Measurements from ENCODE around the gene EML4. TPM values are rescaled to one million over a fixed set of nuclear protein-coding genes. Genes with fewer than 3 reads are reported as not detected.
"Not testable (repeated sequence)": the region's sequence is repeated elsewhere in the genome, so short reads cannot be mapped to it uniquely, and the experiment has no call there.

Gene EML4
- polyA plus RNA-seq, 3 donors, result 110 to 116 (median 111) TPM

- peak in 1 of 3 donors; percentile 58 for DNase-seq (ENCODE audit: low read depth in 3 of 3, low spot score in 2 of 3)
Observed at GRCh38 chr2:42249887-42250286, 80.7 kb downstream of the EML4 start.

DNA sequence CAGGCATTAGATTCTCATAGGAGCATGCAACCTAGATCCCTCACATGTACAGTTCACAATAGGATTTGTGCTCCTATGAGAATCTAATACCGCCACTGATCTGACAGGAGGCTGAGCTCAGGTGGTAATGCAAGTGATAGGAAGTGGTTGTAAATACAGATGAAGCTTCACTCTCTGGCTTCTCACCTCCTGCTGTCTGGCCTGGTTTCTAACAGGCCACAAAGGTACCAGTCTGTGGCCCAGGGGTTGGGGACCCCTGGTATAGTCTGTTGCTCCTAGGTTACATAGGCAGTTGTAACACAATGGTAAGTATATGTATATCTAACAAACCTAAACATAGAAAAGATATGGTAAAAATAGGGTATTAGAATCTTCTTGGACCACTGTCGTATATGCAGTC lies 81.8 kb downstream of the EML4 start:
- no peak for DNase-seq (ENCODE audit: low read depth in 3 of 3, low spot score in 2 of 3)

DNA sequence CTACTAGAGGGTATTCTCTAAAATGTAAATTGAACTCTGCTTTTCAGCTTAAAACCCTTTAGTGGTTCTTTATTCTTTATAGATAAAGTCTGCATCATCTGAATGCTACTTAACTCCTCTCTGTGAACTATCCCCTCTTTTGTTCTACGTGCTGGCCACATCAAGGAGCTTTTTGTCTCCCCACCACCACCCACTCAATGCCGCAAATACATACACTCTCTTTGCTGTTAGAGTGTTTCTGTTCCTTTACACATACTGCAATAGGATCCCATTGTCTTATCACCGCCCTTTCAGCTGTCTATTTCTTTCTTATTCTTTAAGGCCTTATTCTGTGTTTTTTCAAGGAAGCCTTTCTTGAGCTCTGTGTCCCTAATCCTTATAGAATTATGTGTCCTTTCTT lies 83.3 kb downstream of the EML4 start:
- no peak for DNase-seq (ENCODE audit: low read depth in 3 of 3, low spot score in 2 of 3)

- DNase-seq (ENCODE audit: low read depth in 3 of 3, low spot score in 2 of 3), result no peak
Observed at GRCh38 chr2:42254186-42254895, 85.2 kb downstream of the EML4 start.

- DNase-seq (ENCODE audit: low read depth in 3 of 3, low spot score in 2 of 3), result no peak
Observed at GRCh38 chr2:42256505-42256904, 87.4 kb downstream of the EML4 start.

DNA sequence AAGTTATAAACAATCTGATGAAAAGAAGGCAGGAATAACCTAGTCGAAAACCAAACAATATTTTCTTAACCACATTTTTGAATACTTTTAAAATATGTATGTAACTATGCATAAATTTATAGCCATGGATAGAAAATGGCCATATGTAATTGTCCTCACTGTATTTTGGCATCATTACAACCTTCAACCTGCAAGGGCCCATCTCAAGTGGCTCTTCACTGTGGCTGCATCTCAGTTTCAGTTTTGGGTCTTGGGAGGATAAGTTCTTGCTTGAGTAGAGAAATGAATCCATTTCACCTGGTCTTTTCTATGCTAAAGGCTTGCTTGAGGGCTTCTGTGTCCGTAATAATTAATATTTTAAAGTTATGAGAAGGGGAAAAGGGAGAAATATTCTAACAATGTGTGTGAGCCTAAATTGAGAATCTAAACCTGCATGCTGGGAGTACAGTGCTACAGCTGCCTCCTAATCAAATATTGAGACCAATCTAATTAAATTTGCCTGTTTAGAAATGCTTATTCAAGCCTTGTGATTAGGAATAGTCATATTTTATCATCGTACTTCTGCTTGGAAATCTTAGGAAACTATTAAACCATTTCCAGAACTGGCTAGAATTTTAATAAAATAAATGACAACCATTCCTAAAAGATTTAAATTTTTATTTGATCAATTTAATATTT lies 92.5 kb downstream of the EML4 start:
- DNase-seq (ENCODE audit: low read depth in 3 of 3, low spot score in 2 of 3), result no peak

DNA sequence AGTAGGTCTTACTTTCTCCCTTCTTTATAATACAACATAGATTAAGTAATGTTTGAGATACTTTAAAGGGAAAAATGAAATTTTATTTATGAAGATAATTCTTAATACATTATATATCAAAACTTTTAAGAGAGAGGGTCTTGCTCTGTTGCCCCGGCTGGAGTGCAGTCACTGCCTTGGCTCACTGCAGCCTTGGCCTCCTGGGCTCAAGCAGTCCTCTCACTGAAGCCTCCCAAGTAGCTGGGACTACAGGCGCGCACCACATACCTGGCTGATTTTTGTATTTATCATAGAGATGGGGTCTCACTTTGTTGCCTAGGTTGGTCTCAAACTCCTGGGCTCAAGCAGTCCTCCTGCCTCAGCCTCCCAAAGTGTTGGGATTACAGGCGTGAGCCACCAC lies 97.1 kb downstream of the EML4 start:
- no peak for DNase-seq (ENCODE audit: low read depth in 3 of 3, low spot score in 2 of 3)

GRCh38 chr2:42267530-42267929 lies 98.4 kb downstream of the EML4 start:
- DNase-seq (ENCODE audit: low read depth in 3 of 3, low spot score in 2 of 3), result no peak

GRCh38 chr2:42268528-42269151 lies 99.5 kb downstream of the EML4 start:
- no peak for DNase-seq (ENCODE audit: low read depth in 3 of 3, low spot score in 2 of 3)

DNA sequence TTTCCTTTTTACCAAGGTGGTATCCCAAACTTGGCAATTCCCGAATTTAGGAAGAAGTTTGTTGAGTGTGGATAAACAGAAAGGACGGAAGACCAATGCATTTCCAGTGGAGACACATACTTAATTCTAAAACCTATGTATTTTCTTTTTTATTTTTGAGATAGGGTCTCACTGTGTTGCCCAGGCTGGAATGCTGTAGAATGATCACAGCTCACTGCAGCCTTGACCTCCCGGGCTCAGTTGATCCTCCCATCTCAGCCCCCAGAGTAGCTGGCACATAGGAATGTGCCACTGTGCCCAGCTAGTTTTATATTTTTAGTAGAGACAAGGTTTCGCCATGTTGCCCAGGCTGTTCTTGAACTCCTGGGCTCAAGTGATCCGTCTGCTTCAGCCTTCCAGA lies 101.6 kb downstream of the EML4 start:
- no peak for DNase-seq (ENCODE audit: low read depth in 3 of 3, low spot score in 2 of 3)

DNA sequence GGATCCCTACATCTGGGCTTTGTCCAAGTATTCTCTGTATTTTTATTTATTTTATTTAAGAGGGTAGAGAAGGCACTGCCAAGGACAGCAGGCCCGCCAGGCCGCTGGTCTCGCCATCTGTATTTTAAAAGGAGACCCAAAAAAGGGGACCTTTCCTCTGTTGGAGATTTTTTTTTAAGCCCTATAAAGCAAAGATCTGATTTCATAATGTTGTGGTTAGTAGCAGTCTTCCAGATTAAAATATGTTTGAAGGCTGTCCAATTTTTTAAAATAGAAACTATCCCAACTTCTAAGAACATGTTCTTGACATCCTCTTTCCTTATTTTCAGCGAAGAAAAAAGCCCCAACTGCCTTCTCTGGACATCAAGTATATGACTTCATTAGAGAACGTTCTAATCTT lies 102.1 kb downstream of the EML4 start:
- not testable (repeated sequence) for DNase-seq (ENCODE audit: low read depth in 3 of 3, low spot score in 2 of 3)

GRCh38 chr2:42274863-42275262 lies 105.7 kb downstream of the EML4 start:
- no peak for DNase-seq (ENCODE audit: low read depth in 3 of 3, low spot score in 2 of 3)

DNA sequence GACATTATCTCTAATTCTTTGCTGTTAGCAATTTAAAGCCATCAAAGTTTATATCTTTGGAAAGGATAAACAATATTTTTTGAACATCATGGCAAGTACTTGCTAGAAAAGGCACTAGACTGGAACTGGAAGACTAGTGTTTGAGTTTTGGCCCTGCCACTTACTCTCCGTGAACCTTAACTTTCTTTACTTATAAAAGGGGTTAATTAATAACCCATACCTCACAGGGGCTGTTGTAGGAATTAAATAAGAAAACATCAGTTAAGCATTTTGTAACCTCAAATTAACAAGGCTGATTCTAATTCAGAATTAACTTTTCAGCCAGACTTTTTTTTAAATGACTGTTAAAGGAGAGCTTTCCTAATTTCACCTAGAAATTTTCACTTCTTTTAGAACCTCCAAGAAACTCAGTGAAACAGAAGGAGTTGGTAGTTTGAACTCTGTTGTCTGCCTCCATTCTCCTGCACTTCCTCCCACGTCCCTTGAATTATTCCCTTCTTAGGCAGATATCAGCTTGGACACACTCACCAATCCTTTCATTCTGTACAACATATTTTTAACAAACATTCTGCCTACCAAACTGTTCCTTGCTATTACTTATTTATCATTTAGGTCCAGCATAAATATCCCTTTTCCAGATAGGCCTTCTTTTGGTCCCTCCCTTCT lies 112.4 kb downstream of the EML4 start:
- no peak for DNase-seq (ENCODE audit: low read depth in 3 of 3, low spot score in 2 of 3)

DNA sequence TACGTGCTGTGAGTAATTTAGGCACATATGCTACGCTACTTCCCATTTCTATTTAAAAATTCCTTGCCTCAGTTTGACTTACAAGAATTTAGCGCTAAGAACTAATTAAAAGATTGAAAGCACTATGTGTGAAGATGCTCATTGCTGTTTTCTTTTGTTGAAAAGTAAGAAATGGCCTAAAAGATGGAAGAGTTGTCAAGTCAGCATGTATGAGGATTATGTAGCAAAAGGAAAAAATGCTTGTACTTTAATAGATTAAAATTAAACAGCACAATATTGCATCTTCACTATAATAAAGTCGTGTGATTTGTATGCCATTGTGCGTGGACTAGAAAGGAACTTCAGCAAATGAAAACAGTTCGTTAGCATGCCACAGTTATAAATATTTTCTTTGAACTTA lies 114.9 kb downstream of the EML4 start:
- DNase-seq (ENCODE audit: low read depth in 3 of 3, low spot score in 2 of 3), result no peak

GRCh38 chr2:42286268-42286946 lies 117.3 kb downstream of the EML4 start:
- DNase-seq (ENCODE audit: low read depth in 3 of 3, low spot score in 2 of 3), result no peak

DNA sequence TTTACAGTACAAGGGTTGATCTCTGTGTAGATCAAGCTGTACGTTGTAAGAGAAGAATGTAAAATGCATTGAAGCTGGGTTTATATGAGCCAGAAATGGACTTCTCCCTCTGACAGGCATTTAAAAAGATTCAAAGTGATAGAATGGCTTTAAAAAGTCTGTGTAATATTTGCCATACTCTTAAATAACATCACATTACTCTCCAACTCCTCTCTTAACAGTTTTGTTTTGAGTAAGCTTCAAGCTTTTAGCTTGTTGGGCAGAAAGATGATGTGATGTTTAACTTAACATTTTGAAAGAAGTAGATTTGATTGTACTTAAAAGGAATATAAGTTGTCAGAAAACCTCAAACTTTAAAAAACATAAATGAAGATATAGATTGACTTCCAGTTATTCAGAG lies 119.7 kb downstream of the EML4 start:
- no peak for DNase-seq (ENCODE audit: low read depth in 3 of 3, low spot score in 2 of 3)

DNA sequence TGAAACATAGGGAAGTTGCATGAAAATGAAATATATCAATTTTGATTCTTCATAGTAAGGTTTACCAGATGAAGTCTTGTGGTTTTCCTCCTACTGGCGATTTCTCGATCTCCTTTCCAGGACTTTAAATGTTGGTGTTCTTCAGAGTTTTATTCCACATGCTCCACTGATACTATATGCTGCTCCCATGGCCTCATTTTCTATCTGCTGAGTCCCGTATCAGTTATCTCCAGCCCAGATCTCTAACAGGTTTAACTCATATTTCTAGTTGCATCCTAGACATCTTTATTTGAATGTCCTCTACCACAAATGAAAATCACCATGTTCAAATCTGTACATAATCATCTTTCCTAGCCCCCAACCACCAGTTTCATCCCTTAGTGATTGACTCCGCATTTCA lies 120.1 kb downstream of the EML4 start:
- no peak for DNase-seq (ENCODE audit: low read depth in 3 of 3, low spot score in 2 of 3)

GRCh38 chr2:42290005-42290404 lies 120.9 kb downstream of the EML4 start:
- DNase-seq (ENCODE audit: low read depth in 3 of 3, low spot score in 2 of 3), result no peak

- DNase-seq (ENCODE audit: low read depth in 3 of 3, low spot score in 2 of 3), result no peak
Observed at GRCh38 chr2:42293019-42293418, 123.9 kb downstream of the EML4 start.

DNA sequence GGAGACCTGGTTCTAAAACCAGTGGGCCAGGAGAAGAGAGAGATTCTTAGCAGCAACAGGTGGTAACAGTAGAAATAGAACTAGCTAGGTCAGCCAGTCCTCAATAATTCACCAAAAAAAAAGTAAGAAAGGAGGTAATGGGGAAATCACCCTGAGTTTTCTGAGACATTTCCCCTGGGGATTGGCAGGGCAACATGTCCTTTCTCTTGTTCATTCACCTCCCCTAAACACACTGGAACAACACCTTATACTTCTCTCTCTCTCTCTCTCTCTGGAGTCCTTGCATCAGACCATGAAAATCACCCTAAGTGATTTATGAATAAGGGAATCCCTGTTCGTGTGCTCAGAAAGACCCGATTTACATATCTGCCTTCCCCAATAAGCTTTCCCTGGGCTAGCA lies 127.1 kb downstream of the EML4 start:
- DNase-seq (ENCODE audit: low read depth in 3 of 3, low spot score in 2 of 3), result no peak

DNA sequence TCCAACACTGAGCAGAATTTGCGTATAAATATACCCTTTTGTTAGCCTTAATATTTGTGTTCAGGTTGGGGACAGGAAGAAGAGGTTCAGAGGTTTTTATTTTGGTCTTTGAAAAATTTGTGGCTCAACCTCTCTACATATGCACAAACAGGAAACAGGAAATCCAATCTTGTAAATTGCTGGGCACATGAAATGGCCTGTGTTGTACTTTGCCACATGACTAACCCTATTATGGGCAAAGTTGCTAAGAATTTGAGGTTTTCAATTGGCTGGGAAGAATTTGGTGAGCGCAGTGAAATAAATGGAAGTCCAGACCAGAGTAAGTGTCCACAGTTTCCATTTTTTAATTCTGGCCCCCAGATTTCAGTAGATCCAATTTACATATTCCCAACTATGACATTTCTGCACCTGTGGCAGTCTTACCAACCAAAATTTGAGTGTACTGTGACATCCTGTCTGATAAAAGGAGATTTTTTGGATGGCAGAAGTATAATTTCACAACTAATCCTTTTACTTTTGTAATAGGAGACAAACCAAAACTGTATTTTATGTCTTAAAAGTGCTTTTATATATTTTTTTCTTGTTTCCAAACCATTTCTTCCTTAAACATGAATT lies 128.3 kb downstream of the EML4 start:
- no peak for DNase-seq (ENCODE audit: low read depth in 3 of 3, low spot score in 2 of 3)
